SK-N-SH treated with all-trans-retinoic acid at 6 μM for 48 hours (cell line): ENCODE results near the gene FLAD1.

Experiments
- ARNTL ChIP-seq: fragments of 450-650 bp; formaldehyde crosslinking; IDR thresholded peaks from 2 replicates; pipeline ENCODE4 v1.5.0; 2020; ENCODE audit warnings: low read depth, mild to moderate bottlenecking, moderate library complexity, borderline replicate concordance
- ESRRG ChIP-seq: fragments of 250-450 bp; sonication (Bioruptor Pico); IDR thresholded peaks from 2 replicates; pipeline ENCODE4 v1.6.1; 2021; ENCODE audit warnings: mild to moderate bottlenecking
- OSR1 ChIP-seq: fragments of 250-450 bp; sonication (Bioruptor Pico); IDR thresholded peaks from 2 replicates; pipeline ENCODE4 v1.8.0; 2022; ENCODE audit warnings: moderate library complexity, mild to moderate bottlenecking, inconsistent platforms
- SNAI2 ChIP-seq: fragments of 250-450 bp; sonication (Bioruptor Pico); IDR thresholded peaks from 2 replicates; pipeline ENCODE4 v1.5.0; 2020; ENCODE audit warnings: mild to moderate bottlenecking, moderate library complexity
- TOX ChIP-seq: fragments of 250-450 bp; sonication (Bioruptor Pico); IDR thresholded peaks from 2 replicates; pipeline ENCODE4 v1.8.0; 2021; ENCODE audit warnings: mild to moderate bottlenecking, moderate library complexity, borderline replicate concordance
- ZC3H10 ChIP-seq: fragments of 250-450 bp; sonication (Bioruptor Pico); IDR thresholded peaks from 2 replicates; pipeline ENCODE4 v1.5.1; 2021; ENCODE audit warnings: mild to moderate bottlenecking, moderate library complexity
- ZFP3 ChIP-seq: fragments of 250-450 bp; sonication (Bioruptor Pico); IDR thresholded peaks from 2 replicates; pipeline ENCODE4 v1.5.0; 2020; ENCODE audit warnings: mild to moderate bottlenecking, moderate library complexity
- ZNF565 ChIP-seq: fragments of 450-650 bp; formaldehyde crosslinking; conservative IDR thresholded peaks from 2 replicates; pipeline ENCODE4 v1.5.0; 2020; ENCODE audit warnings: low read depth, mild to moderate bottlenecking, moderate library complexity
- ZNF70 ChIP-seq: fragments of 450-650 bp; formaldehyde crosslinking; IDR thresholded peaks from 2 replicates; pipeline ENCODE4 v1.5.0; 2020; ENCODE audit warnings: mild to moderate bottlenecking, moderate library complexity
- TF ChIP-seq, protein P1 (sequence below): fragments of 250-450 bp; sonication (Bioruptor Pico); IDR thresholded peaks from 2 replicates; pipeline ENCODE4 v1.5.1; 2021; ENCODE audit warnings: mild to moderate bottlenecking, moderate library complexity
- TF ChIP-seq, protein P2 (sequence below): fragments of 250-450 bp; sonication (Bioruptor Pico); IDR thresholded peaks from 2 replicates; pipeline ENCODE4 v1.5.0; 2020; ENCODE audit warnings: mild to moderate bottlenecking, moderate library complexity
- TF ChIP-seq, protein P3 (sequence below): fragments of 250-450 bp; sonication (Bioruptor Pico); IDR thresholded peaks from 2 replicates; pipeline ENCODE4 v1.5.1; 2020; ENCODE audit warnings: low read depth, mild to moderate bottlenecking, moderate library complexity
- TF ChIP-seq, protein P4 (sequence below): fragments of 250-450 bp; sonication (Bioruptor Pico); IDR thresholded peaks from 2 replicates; pipeline ENCODE4 v1.8.0; 2020; ENCODE audit warnings: mild to moderate bottlenecking, moderate library complexity, borderline replicate concordance
- TF ChIP-seq, protein P5 (sequence below): fragments of 250-450 bp; sonication (Bioruptor Pico); IDR thresholded peaks from 2 replicates; pipeline ENCODE4 v1.8.0; 2021; ENCODE audit warnings: low read depth, mild to moderate bottlenecking, moderate library complexity, borderline replicate concordance

DNA sequence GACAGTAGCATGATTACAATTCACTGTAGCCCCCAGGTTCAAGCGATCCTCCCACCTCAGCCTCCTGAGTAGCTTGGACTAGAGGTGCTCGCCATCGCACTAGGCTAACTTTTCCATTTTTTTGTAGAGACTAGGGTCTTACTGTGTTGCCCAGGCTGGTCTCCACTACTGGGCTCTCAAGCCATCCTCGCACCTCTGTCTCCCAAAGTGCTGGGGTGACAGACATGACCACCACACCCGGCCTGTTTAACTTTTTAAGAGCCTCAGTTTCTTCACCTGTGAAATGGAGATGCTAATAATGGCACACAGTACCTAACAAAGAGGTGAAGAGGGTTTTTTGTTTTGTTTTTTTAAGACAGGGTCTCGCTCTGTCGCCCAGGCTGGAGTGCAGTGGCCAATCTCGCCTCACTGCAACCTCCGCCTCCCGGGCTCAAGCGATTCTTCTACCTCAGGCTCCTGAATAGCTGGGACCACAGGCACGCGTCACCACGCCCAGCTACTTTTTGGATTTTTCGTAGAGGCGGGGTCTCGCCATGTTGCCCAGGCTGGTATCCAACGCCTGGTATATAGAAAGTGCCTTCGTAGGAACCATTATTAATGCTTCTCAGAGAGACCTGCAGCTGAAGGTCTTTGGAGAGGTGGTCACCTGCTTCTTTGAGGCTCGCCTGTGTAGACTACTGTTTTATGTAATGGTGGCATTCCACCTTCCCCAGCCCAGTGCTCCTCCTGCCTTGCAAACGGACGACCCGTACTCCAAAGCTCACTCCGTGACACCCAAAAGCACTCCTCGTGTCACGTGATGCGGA lies 47.2 kb upstream of the FLAD1 start:
- TF ChIP-seq, protein P1, sequence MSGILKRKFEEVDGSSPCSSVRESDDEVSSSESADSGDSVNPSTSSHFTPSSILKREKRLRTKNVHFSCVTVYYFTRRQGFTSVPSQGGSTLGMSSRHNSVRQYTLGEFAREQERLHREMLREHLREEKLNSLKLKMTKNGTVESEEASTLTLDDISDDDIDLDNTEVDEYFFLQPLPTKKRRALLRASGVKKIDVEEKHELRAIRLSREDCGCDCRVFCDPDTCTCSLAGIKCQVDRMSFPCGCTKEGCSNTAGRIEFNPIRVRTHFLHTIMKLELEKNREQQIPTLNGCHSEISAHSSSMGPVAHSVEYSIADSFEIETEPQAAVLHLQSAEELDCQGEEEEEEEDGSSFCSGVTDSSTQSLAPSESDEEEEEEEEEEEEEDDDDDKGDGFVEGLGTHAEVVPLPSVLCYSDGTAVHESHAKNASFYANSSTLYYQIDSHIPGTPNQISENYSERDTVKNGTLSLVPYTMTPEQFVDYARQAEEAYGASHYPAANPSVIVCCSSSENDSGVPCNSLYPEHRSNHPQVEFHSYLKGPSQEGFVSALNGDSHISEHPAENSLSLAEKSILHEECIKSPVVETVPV (CRISPR knock-in tag): no peak
- TF ChIP-seq, protein P2, sequence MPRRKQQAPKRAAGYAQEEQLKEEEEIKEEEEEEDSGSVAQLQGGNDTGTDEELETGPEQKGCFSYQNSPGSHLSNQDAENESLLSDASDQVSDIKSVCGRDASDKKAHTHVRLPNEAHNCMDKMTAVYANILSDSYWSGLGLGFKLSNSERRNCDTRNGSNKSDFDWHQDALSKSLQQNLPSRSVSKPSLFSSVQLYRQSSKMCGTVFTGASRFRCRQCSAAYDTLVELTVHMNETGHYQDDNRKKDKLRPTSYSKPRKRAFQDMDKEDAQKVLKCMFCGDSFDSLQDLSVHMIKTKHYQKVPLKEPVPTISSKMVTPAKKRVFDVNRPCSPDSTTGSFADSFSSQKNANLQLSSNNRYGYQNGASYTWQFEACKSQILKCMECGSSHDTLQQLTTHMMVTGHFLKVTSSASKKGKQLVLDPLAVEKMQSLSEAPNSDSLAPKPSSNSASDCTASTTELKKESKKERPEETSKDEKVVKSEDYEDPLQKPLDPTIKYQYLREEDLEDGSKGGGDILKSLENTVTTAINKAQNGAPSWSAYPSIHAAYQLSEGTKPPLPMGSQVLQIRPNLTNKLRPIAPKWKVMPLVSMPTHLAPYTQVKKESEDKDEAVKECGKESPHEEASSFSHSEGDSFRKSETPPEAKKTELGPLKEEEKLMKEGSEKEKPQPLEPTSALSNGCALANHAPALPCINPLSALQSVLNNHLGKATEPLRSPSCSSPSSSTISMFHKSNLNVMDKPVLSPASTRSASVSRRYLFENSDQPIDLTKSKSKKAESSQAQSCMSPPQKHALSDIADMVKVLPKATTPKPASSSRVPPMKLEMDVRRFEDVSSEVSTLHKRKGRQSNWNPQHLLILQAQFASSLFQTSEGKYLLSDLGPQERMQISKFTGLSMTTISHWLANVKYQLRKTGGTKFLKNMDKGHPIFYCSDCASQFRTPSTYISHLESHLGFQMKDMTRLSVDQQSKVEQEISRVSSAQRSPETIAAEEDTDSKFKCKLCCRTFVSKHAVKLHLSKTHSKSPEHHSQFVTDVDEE (CRISPR knock-in tag): no peak
- TF ChIP-seq OSR1: no peak
- no peak for TF ChIP-seq ZNF70 (CRISPR knock-in tag)
- TF ChIP-seq, protein P3, sequence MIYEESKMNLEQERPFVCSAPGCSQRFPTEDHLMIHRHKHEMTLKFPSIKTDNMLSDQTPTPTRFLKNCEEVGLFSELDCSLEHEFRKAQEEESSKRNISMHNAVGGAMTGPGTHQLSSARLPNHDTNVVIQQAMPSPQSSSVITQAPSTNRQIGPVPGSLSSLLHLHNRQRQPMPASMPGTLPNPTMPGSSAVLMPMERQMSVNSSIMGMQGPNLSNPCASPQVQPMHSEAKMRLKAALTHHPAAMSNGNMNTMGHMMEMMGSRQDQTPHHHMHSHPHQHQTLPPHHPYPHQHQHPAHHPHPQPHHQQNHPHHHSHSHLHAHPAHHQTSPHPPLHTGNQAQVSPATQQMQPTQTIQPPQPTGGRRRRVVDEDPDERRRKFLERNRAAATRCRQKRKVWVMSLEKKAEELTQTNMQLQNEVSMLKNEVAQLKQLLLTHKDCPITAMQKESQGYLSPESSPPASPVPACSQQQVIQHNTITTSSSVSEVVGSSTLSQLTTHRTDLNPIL (CRISPR knock-in tag): no peak
- TF ChIP-seq ZC3H10 (CRISPR knock-in tag): no peak
- TF ChIP-seq, protein P4, sequence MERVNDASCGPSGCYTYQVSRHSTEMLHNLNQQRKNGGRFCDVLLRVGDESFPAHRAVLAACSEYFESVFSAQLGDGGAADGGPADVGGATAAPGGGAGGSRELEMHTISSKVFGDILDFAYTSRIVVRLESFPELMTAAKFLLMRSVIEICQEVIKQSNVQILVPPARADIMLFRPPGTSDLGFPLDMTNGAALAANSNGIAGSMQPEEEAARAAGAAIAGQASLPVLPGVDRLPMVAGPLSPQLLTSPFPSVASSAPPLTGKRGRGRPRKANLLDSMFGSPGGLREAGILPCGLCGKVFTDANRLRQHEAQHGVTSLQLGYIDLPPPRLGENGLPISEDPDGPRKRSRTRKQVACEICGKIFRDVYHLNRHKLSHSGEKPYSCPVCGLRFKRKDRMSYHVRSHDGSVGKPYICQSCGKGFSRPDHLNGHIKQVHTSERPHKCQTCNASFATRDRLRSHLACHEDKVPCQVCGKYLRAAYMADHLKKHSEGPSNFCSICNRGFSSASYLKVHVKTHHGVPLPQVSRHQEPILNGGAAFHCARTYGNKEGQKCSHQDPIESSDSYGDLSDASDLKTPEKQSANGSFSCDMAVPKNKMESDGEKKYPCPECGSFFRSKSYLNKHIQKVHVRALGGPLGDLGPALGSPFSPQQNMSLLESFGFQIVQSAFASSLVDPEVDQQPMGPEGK (CRISPR knock-in tag): no peak
- TF ChIP-seq ARNTL (CRISPR knock-in tag): no peak
- TF ChIP-seq TOX (CRISPR knock-in tag): no peak
- TF ChIP-seq ZFP3 (CRISPR knock-in tag): no peak
- no peak for TF ChIP-seq ESRRG (CRISPR knock-in tag)
- TF ChIP-seq ZNF565: no peak
- TF ChIP-seq SNAI2 (CRISPR knock-in tag): no peak
- TF ChIP-seq, protein P5, sequence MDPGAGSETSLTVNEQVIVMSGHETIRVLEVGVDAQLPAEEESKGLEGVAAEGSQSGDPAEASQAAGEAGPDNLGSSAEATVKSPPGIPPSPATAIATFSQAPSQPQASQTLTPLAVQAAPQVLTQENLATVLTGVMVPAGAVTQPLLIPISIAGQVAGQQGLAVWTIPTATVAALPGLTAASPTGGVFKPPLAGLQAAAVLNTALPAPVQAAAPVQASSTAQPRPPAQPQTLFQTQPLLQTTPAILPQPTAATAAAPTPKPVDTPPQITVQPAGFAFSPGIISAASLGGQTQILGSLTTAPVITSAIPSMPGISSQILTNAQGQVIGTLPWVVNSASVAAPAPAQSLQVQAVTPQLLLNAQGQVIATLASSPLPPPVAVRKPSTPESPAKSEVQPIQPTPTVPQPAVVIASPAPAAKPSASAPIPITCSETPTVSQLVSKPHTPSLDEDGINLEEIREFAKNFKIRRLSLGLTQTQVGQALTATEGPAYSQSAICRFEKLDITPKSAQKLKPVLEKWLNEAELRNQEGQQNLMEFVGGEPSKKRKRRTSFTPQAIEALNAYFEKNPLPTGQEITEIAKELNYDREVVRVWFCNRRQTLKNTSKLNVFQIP (CRISPR knock-in tag): no peak
